HepG2 (cell line): ENCODE data around the gene ATP5F1E. TPM values are rescaled to one million over a fixed set of nuclear protein-coding genes. Genes with fewer than 3 reads are reported as not detected.
A peak's percentile ranks its signal among the peaks of the same experiment; 100 is the strongest.

Experiments
- ATAC-seq: fragments of 200-7000 bp; cut with Tn5 transposase; 3 replicates; pipeline ENCODE4 v1.9.1; 2020; ENCODE audit warnings: mild to moderate bottlenecking, moderate library complexity
- BruUV-seq: library from RNA; stranded (reverse); fragments of 400-500 nt; replicated peaks from 2 replicates; lab custom pipeline; 2021; lab: Mats Ljungman, UMichigan
- CTCF ChIA-PET: fragments of 300-600 bp; formaldehyde crosslinking; extraction: SDS; loops from one replicate; lab custom pipeline; 2021; ENCODE audit warnings: low total read pairs, inconsistent platforms, low intra/inter-chr PET ratio; lab: Yijun Ruan, JAX
- POLR2A ChIA-PET: fragments of 350-600 bp; sonication (Branson Sonifier 250); formaldehyde crosslinking; loops from one replicate; lab custom pipeline; 2020; ENCODE audit warnings: antibody characterized with exemption, inconsistent platforms; lab: Yijun Ruan, JAX
- DNase-seq: peaks from one replicate; pipeline ENCODE4 v3.0.0-alpha.2; 2015; ENCODE audit warnings: low spot score
- FAIRE-seq: peaks from 3 replicates; lab custom pipeline; 2011; peaks lifted over from hg19 to GRCh38; lab: Jason Lieb, UNC
- H2AFZ ChIP-seq: one replicate; pipeline ENCODE4 v1.6.1; 2011; ENCODE audit warnings: low read length, inconsistent platforms
- H3K27ac ChIP-seq: fragments of 300-600 bp; 3 replicates; pipeline ENCODE4 v1.8.0; 2011; ENCODE audit warnings: mixed run types, mild to moderate bottlenecking, mixed read lengths, low read length, inconsistent platforms; ENCODE audit not compliant: insufficient read depth; ENCODE audit errors: extremely low read length
- H3K27me3 ChIP-seq, 2 experiments: fragments of 200-600 bp in 1 of 2; 2 replicates in 1 of 2; 3 replicates in 1 of 2; pipeline versions ENCODE4 v1.6.0 to v1.8.0; 2011; ENCODE audit warnings: low read length in 2 of 2, mild to moderate bottlenecking in 2 of 2, moderate library complexity in 2 of 2, inconsistent platforms in 1 of 2; ENCODE audit not compliant: insufficient read depth in 2 of 2, control insufficient read depth in 1 of 2
- H3K36me3 ChIP-seq, 2 experiments: fragments of 200-600 bp in 1 of 2; replicated peaks in 1 of 2; 2 replicates in 1 of 2; 3 replicates in 1 of 2; pipeline versions ENCODE4 v1.5.1 to v1.8.0; 2011; ENCODE audit warnings: low read length in 2 of 2, inconsistent platforms in 1 of 2; ENCODE audit not compliant: insufficient read depth in 2 of 2, control insufficient read depth in 1 of 2
- H3K4me1 ChIP-seq: 2 replicates; pipeline ENCODE4 v1.5.1; 2012; ENCODE audit warnings: low read length, inconsistent platforms; ENCODE audit not compliant: insufficient read depth
- H3K4me2 ChIP-seq: 2 replicates; pipeline ENCODE4 v1.6.0; 2011; ENCODE audit warnings: low read depth, low read length, inconsistent platforms
- H3K4me3 ChIP-seq, 3 experiments: fragments of 200-600 bp in 1 of 3; sonication (generic), shearing (Covaris generic) in 1 of 3; replicated peaks in 1 of 3; 2 replicates each; pipeline ENCODE4 v1.5.1; 2011 to 2016; ENCODE audit warnings: low read length in 3 of 3, inconsistent platforms in 2 of 3, low read depth in 2 of 3, mild to moderate bottlenecking in 2 of 3, control low read depth in 1 of 3, mixed read lengths in 1 of 3; ENCODE audit not compliant: insufficient read depth in 1 of 3
- H3K79me2 ChIP-seq: one replicate; pipeline ENCODE4 v1.6.1; 2011; ENCODE audit warnings: low read length, inconsistent platforms; ENCODE audit not compliant: insufficient read depth
- H3K9ac ChIP-seq: 2 replicates; pipeline ENCODE4 v1.6.0; 2011; ENCODE audit warnings: mild to moderate bottlenecking, low read depth, low read length, inconsistent platforms; ENCODE audit not compliant: insufficient read depth
- H3K9me3 ChIP-seq: 2 replicates; pipeline ENCODE4 v1.5.1; 2012; ENCODE audit warnings: mild to moderate bottlenecking, low read length
- H4K20me1 ChIP-seq: 2 replicates; pipeline ENCODE4 v1.6.0; 2011; ENCODE audit warnings: inconsistent platforms, mild to moderate bottlenecking, low read length, moderate library complexity; ENCODE audit not compliant: insufficient read depth
- ARNT ChIP-seq: fragments of 450-650 bp; IDR thresholded peaks from 2 replicates; pipeline ENCODE4 v1.6.1; 2017
- CHD2 ChIP-seq: IDR thresholded peaks from 2 replicates; pipeline ENCODE4 v1.6.1; 2011; ENCODE audit warnings: low read depth, low read length, improper control_type of control experiment
- E2F1 ChIP-seq: sonication (generic); formaldehyde crosslinking; IDR thresholded peaks from 2 replicates; pipeline ENCODE4 v1.5.0; 2020; ENCODE audit warnings: missing genetic modification reagents
- FOXM1 ChIP-seq: sonication (generic); formaldehyde crosslinking; IDR thresholded peaks from 2 replicates; pipeline ENCODE4 v1.5.0; 2020; ENCODE audit warnings: missing genetic modification reagents
- GLMP ChIP-seq: sonication (generic); formaldehyde crosslinking; IDR thresholded peaks from 2 replicates; pipeline ENCODE4 v1.9.0; 2021; ENCODE audit warnings: missing genetic modification reagents, mild to moderate bottlenecking, borderline replicate concordance
- HES4 ChIP-seq: sonication (generic); formaldehyde crosslinking; IDR thresholded peaks from 2 replicates; pipeline ENCODE4 v1.9.0; 2021; ENCODE audit warnings: mild to moderate bottlenecking, missing genetic modification reagents, borderline replicate concordance
- HIVEP1 ChIP-seq: sonication (generic); formaldehyde crosslinking; IDR thresholded peaks from 2 replicates; pipeline ENCODE4 v1.4.0; 2020; ENCODE audit warnings: mild to moderate bottlenecking, missing genetic modification reagents
- HOXA3 ChIP-seq: sonication (generic); formaldehyde crosslinking; IDR thresholded peaks from 2 replicates; pipeline ENCODE4 v1.5.0; 2020; ENCODE audit warnings: missing genetic modification reagents
- KAT8 ChIP-seq: IDR thresholded peaks from 2 replicates; pipeline ENCODE4 v1.6.1; 2016; ENCODE audit warnings: missing genetic modification reagents, missing compliant biosample characterization
- KDM5A ChIP-seq: fragments of 200-600 bp; sonication (generic); IDR thresholded peaks from 2 replicates; pipeline ENCODE4 v1.7.0; 2018; ENCODE audit warnings: antibody characterized with exemption, mild to moderate bottlenecking, low read length, borderline replicate concordance
- LRRFIP1 ChIP-seq: sonication (generic); formaldehyde crosslinking; conservative IDR thresholded peaks from 2 replicates; pipeline ENCODE4 v1.4.0; 2020; ENCODE audit warnings: missing genetic modification reagents
- PAWR ChIP-seq: sonication (generic); formaldehyde crosslinking; IDR thresholded peaks from 2 replicates; pipeline ENCODE4 v1.4.0; 2020; ENCODE audit warnings: missing genetic modification reagents, mild to moderate bottlenecking, borderline replicate concordance
- THYN1 ChIP-seq: sonication (generic); formaldehyde crosslinking; IDR thresholded peaks from 2 replicates; pipeline ENCODE4 v1.8.1; 2023; ENCODE audit warnings: low read depth, mild to moderate bottlenecking, moderate library complexity, missing genetic modification reagents, borderline replicate concordance
- YY1 ChIP-seq: IDR thresholded peaks from 2 replicates; pipeline ENCODE4 v1.6.1; 2011; ENCODE audit warnings: low read length, low read depth, moderate library complexity, mild to moderate bottlenecking; ENCODE audit not compliant: insufficient read depth, insufficient replicate concordance
- ZNF256 ChIP-seq: sonication (generic); formaldehyde crosslinking; conservative IDR thresholded peaks from 2 replicates; pipeline ENCODE4 v1.4.0; 2020; ENCODE audit warnings: missing genetic modification reagents
- ZNF329 ChIP-seq: sonication (generic); formaldehyde crosslinking; IDR thresholded peaks from 2 replicates; pipeline ENCODE4 v1.9.0; 2021; ENCODE audit warnings: low read depth, mild to moderate bottlenecking, missing genetic modification reagents
- ZNF460 ChIP-seq: sonication (generic); formaldehyde crosslinking; IDR thresholded peaks from 2 replicates; pipeline ENCODE4 v1.5.1; 2020; ENCODE audit warnings: missing genetic modification reagents, mild to moderate bottlenecking, borderline replicate concordance
- ZNF576 ChIP-seq: sonication (generic); formaldehyde crosslinking; IDR thresholded peaks from 2 replicates; pipeline ENCODE4 v1.4.0; 2020; ENCODE audit warnings: mild to moderate bottlenecking, missing genetic modification reagents
- ZNF7 ChIP-seq: IDR thresholded peaks from 2 replicates; pipeline ENCODE4 v1.6.1; 2016; ENCODE audit warnings: missing biosample characterization, missing genetic modification reagents
- ZNF841 ChIP-seq: sonication (generic); formaldehyde crosslinking; IDR thresholded peaks from 2 replicates; pipeline ENCODE4 v1.8.1; 2023; ENCODE audit warnings: missing genetic modification reagents, borderline replicate concordance
- WGBS: methylation state at CpG from one replicate; pipeline ENCODE4 v1.1.6; 2017; ENCODE audit warnings: low lambda C conversion rate; 5-methylcytosine and 5-hydroxymethylcytosine counted together
- in situ Hi-C: cut with HindIII; loops from 2 replicates; pipeline ENCODE4 v1.10.0; 2017; ENCODE audit warnings: low pct_unique_long_range_greater_than_20kb; ENCODE audit not compliant: extremely low pct_ligation_motif_present
- intact Hi-C: fragments of 100-400 bp; cut with micrococcal nuclease; formaldehyde crosslinking; loops from one replicate; pipeline ENCODE4 v1.10.0; 2022; ENCODE audit not compliant: unreplicated experiment
- polyA plus RNA-seq, 8 experiments: library from polyadenylated mRNA; depleted of rRNA in 3 of 8; stranded (reverse) in 7 of 8; unstranded in 1 of 8; fragments of >200 nt; fragmentation: Illumina TruSeq in 4 of 8; extraction: Trizol in 4 of 8; gene quantifications; 2 replicates each; pipeline versions ENCODE4 v1.2.1 to v1.2.3, GENCODE V29; 2011 to 2016; ENCODE audit warnings: low read depth in 4 of 8, missing spikeins in 1 of 8, mixed read lengths in 1 of 8; ENCODE audit not compliant: insufficient read depth in 1 of 8
- total RNA-seq, 5 experiments: library from RNA; depleted of rRNA; stranded (reverse); fragments of >200 nt; fragmentation: Illumina TruSeq; extraction: Trizol; gene quantifications; 2 replicates each; pipeline ENCODE4 v1.2.3, GENCODE V29; 2016; ENCODE audit warnings: low read depth in 1 of 5

ATP5F1E gene
- total and polyA plus RNA-seq, 2 of the 13 experiments (the other 11 are each of a cell fraction or from before 2014, with no cell fraction given), result 121 to 134 TPM

- H3K79me2 ChIP-seq, result no peaks in the 10 kb centered on the region
- in situ Hi-C loops, result no loop called here
- H3K36me3 ChIP-seq, result no peaks in the 10 kb centered on the region
- H3K9me3 ChIP-seq, result no peaks in the 10 kb centered on the region
- no peak overlapping the region for H3K27ac ChIP-seq
- WGBS, result 16% methylated on average over 17 of the region's 17 CpGs
- peaks cover 86% of the 10 kb centered on the region for H3K4me1 ChIP-seq
- no peak overlapping the region for H2AFZ ChIP-seq
- CTCF ChIA-PET, result no interaction called here
- POLR2A ChIA-PET, result interaction anchor here (0.8 to 2.1 kb wide), 6 partner anchors 9 to 27 kb away, joined by 3 to 9 read pairs (median 4); partner anchors contain the start of genes ATP5F1E and NELFCD
- intact Hi-C loops, result loop anchor here (1.0 kb wide), 1 partner anchor 11 kb away; no protein-coding TSS in a partner anchor
- H3K4me2 ChIP-seq, result peak overlapping the region; percentile 90
- peak overlapping the region; percentile 13 to 73 (median 20); a peak in 5 of 6 replicates for H3K4me3 ChIP-seq
- no peaks in the 10 kb centered on the region for H4K20me1 ChIP-seq
- H3K9ac ChIP-seq, result no peak overlapping the region; the same call in 1 of the 2 replicates
- BruUV-seq, result no TSS peak
- H3K27me3 ChIP-seq, result peaks cover 2 to 27% of the 10 kb centered on the region in 2 experiments
- DNase-seq, result peak; percentile 71
- ATAC-seq, result peak; percentile 65
- FAIRE-seq, result peak; percentile 39
- no peak for TF ChIP-seq ARNT
- no peak for TF ChIP-seq KAT8
- TF ChIP-seq FOXM1 (CRISPR knock-in tag), result no peak
- TF ChIP-seq HES4, result no peak
- TF ChIP-seq PAWR (CRISPR knock-in tag), result no peak
- no peak for TF ChIP-seq ZNF256 (CRISPR knock-in tag)
- TF ChIP-seq ZNF460 (CRISPR knock-in tag), result no peak
- no peak for TF ChIP-seq GLMP
- 0 out of 2 replicates have a peak, but pooled peaks have one; percentile 14 for TF ChIP-seq HOXA3
- TF ChIP-seq CHD2, result no peak
- TF ChIP-seq KDM5A, result no peak
- no peak for TF ChIP-seq ZNF329 (CRISPR knock-in tag)
- no peak for TF ChIP-seq ZNF7
- TF ChIP-seq ZNF841, result no peak
- no peak for TF ChIP-seq YY1
- 0 out of 2 replicates have a peak, but pooled peaks have one; percentile 32 for TF ChIP-seq HIVEP1 (CRISPR knock-in tag)
- TF ChIP-seq THYN1 (CRISPR knock-in tag), result 0 out of 2 replicates have a peak, but pooled peaks have one; percentile 63
- TF ChIP-seq E2F1 (CRISPR knock-in tag), result no peak
- no peak for TF ChIP-seq ZNF576 (CRISPR knock-in tag)
- no peak for TF ChIP-seq LRRFIP1 (CRISPR knock-in tag)
Observed at GRCh38 chr20:59004763-59005522, 27.2 kb downstream of the ATP5F1E start.
